ENCODE data around the gene SZT2. TPM values are rescaled to one million over a fixed set of nuclear protein-coding genes. Genes with fewer than 3 reads are reported as not detected.

SZT2 gene
- total and polyA plus RNA-seq, 2 of the 13 experiments (the other 11 are each of a cell fraction or from before 2014, with no cell fraction given), result 8.0 to 8.8 TPM

DNA sequence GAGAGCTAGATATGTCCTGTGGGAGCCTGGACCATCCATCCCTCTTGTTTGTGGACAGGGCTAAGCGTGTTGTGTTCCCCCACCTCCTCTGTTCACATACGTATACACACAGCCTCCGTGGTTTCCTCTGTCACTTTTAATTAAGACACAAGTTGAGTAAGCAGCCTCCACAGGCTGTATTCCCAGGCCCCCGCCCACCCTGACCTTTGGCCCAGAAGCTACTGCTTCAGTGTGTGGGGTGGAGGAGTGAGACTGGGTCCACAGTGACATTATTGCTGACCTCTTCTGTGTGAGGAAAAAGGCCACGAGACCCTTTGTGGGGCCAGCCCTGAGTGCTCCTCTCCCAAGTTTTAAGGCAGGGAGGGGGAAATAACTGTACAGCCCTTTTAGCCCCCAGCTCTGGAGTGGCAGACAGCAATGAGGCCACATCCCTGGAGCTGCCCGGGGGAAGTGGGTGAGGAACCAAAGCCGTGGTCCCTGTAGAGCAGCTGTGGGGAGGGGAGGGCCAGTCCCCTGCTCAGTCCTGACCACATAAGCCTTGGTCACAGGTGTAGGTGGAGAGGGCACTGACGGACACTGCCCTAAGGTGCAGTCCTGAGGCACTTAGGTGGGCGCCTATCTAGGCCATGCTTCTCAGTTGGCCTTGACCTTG is 26.3 kb upstream of the SZT2 start (continued):
- TF ChIP-seq, protein P1, sequence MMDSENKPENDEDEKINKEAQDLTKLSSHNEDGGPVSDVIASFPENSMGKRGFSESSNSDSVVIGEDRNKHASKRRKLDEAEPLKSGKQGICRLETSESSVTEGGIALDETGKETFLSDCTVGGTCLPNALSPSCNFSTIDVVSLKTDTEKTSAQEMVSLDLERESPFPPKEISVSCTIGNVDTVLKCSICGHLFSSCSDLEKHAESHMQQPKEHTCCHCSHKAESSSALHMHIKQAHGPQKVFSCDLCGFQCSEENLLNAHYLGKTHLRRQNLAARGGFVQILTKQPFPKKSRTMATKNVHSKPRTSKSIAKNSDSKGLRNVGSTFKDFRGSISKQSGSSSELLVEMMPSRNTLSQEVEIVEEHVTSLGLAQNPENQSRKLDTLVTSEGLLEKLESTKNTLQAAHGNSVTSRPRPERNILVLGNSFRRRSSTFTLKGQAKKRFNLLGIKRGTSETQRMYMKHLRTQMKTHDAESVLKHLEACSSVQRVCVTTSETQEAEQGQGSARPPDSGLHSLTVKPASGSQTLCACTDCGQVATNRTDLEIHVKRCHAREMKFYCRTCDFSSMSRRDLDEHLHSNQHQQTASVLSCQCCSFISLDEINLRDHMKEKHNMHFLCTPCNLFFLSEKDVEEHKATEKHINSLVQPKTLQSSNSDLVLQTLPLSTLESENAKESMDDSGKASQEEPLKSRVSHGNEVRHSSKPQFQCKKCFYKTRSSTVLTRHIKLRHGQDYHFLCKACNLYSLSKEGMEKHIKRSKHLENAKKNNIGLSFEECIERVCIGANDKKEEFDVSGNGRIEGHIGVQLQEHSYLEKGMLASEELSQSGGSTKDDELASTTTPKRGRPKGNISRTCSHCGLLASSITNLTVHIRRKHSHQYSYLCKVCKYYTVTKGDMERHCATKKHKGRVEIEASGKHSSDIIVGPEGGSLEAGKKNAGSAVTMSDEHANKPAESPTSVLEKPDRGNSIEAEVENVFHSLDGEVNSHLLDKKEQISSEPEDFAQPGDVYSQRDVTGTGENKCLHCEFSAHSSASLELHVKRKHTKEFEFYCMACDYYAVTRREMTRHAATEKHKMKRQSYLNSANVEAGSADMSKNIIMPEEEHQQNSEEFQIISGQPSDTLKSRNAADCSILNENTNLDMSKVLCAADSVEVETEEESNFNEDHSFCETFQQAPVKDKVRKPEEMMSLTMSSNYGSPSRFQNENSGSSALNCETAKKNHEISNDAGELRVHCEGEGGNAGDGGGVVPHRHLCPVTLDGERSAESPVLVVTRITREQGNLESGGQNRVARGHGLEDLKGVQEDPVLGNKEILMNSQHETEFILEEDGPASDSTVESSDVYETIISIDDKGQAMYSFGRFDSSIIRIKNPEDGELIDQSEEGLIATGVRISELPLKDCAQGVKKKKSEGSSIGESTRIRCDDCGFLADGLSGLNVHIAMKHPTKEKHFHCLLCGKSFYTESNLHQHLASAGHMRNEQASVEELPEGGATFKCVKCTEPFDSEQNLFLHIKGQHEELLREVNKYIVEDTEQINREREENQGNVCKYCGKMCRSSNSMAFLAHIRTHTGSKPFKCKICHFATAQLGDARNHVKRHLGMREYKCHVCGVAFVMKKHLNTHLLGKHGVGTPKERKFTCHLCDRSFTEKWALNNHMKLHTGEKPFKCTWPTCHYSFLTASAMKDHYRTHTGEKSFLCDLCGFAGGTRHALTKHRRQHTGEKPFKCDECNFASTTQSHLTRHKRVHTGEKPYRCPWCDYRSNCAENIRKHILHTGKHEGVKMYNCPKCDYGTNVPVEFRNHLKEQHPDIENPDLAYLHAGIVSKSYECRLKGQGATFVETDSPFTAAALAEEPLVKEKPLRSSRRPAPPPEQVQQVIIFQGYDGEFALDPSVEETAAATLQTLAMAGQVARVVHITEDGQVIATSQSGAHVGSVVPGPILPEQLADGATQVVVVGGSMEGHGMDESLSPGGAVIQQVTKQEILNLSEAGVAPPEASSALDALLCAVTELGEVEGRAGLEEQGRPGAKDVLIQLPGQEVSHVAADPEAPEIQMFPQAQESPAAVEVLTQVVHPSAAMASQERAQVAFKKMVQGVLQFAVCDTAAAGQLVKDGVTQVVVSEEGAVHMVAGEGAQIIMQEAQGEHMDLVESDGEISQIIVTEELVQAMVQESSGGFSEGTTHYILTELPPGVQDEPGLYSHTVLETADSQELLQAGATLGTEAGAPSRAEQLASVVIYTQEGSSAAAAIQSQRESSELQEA (CRISPR knock-in tag; IDR thresholded peaks at IDR 0.05; ENCODE audit: not compliant biosample characterization), result no peak
- TF ChIP-seq PPARG (CRISPR knock-in tag; conservative IDR thresholded peaks at IDR 0.05) (0 out of 2 replicates have a peak, but pooled peaks have one; percentile 63), HNF4A (CRISPR knock-in tag; IDR thresholded peaks at IDR 0.05) (0 out of 2 replicates have a peak, but pooled peaks have one; percentile 18), ZNF652 (CRISPR knock-in tag; IDR thresholded peaks at IDR 0.05; ENCODE audit: borderline replicate concordance, low read depth) (no peak), RBM22 (optimal IDR thresholded peaks at IDR 0.05; ENCODE audit: low read length) (peak; percentile 72), POLR2G (IDR thresholded peaks at IDR 0.05; ENCODE audit: low read depth, low read length) (peak; percentile 38), POLR2A (IDR thresholded peaks at IDR 0.05; ENCODE audit: insufficient read depth in 1 of 2, low read depth in 2 of 2, low read length in 2 of 2) (peak in 1 of 2 experiments; percentile 48; a peak in 2 of 4 replicates), TBX3 (IDR thresholded peaks at IDR 0.05; ENCODE audit: borderline replicate concordance) (no peak), NR2F6 (IDR thresholded peaks at IDR 0.05) (no peak; the same call in 1 of the 2 replicates), NR2F6 (CRISPR knock-in tag; IDR thresholded peaks at IDR 0.05) (peak; percentile 44; the same call in 1 of the 2 replicates), ZNF558 (CRISPR knock-in tag; IDR thresholded peaks at IDR 0.05; ENCODE audit: borderline replicate concordance) (no peak), AGO2 (optimal IDR thresholded peaks at IDR 0.05; ENCODE audit: low read depth, low read length) (peak; percentile 58), NR2F2 (IDR thresholded peaks at IDR 0.05; ENCODE audit: borderline replicate concordance, low read depth) (0 out of 2 replicates have a peak, but pooled peaks have one; percentile 18), CHCHD3 (CRISPR knock-in tag; IDR thresholded peaks at IDR 0.05) (0 out of 2 replicates have a peak, but pooled peaks have one; percentile 49)
- TF ChIP-seq, protein P2, sequence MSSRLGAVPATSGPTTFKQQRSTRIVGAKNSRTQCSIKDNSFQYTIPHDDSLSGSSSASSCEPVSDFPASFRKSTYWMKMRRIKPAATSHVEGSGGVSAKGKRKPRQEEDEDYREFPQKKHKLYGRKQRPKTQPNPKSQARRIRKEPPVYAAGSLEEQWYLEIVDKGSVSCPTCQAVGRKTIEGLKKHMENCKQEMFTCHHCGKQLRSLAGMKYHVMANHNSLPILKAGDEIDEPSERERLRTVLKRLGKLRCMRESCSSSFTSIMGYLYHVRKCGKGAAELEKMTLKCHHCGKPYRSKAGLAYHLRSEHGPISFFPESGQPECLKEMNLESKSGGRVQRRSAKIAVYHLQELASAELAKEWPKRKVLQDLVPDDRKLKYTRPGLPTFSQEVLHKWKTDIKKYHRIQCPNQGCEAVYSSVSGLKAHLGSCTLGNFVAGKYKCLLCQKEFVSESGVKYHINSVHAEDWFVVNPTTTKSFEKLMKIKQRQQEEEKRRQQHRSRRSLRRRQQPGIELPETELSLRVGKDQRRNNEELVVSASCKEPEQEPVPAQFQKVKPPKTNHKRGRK (CRISPR knock-in tag; IDR thresholded peaks at IDR 0.05), result no peak
